Tibial artery (tissue), 4 donors: ENCODE measurements around the gene FAM240A.

Experiments
- DNase-seq, 2 donors: peaks; one replicate each; pipeline ENCODE4 v3.0.0-alpha.2; 2019
- H3K27ac ChIP-seq, 2 donors: fragments of 200-600 bp; sonication (generic) in 1 of 2; 1 replicate in 1 of 2; 2 replicates in 1 of 2; pipeline ENCODE4 v1.5.1; 2018 to 2019; ENCODE audit warnings: mild to moderate bottlenecking in 1 of 2
- H3K27me3 ChIP-seq, 2 donors: fragments of 200-600 bp; sonication (generic) in 1 of 2; one replicate each; pipeline versions ENCODE4 v1.5.1 to v1.6.0; 2016 to 2019
- H3K36me3 ChIP-seq, 3 donors: fragments of 200-600 bp; sonication (generic) in 2 of 3; one replicate each; pipeline ENCODE4 v1.5.1; 2016 to 2019; ENCODE audit warnings: mild to moderate bottlenecking in 2 of 3
- H3K4me1 ChIP-seq, 4 donors: fragments of 200-600 bp; sonication (generic) in 2 of 4; 1 replicate in 3 of 4; 2 replicates in 1 of 4; pipeline ENCODE4 v1.5.1; 2016 to 2019
- H3K4me3 ChIP-seq, 2 donors: fragments of 200-600 bp; sonication (generic) in 1 of 2; 1 replicate in 1 of 2; 2 replicates in 1 of 2; pipeline ENCODE4 v1.5.1; 2018 to 2019; ENCODE audit warnings: mild to moderate bottlenecking in 2 of 2
- H3K9me3 ChIP-seq, 3 donors: fragments of 200-600 bp; sonication (generic) in 1 of 3; one replicate each; pipeline ENCODE4 v1.5.1; 2016 to 2019
- intact Hi-C: fragments of 100-400 bp; cut with DNase I; formaldehyde crosslinking; loops from one replicate; pipeline ENCODE4 v1.15.0; 2023; ENCODE audit warnings: low total_unique reads
- TF ChIP-seq, protein P1 (sequence below), 2 experiments: fragments of 200-600 bp in 1 of 2; fragments of 450-650 bp in 1 of 2; IDR thresholded peaks; one replicate each; pipeline ENCODE4 v1.5.1; 2017 to 2019; ENCODE audit warnings: antibody characterized with exemption in 2 of 2, mild to moderate bottlenecking in 1 of 2, moderate library complexity in 1 of 2

The FAM240A gene

DNA sequence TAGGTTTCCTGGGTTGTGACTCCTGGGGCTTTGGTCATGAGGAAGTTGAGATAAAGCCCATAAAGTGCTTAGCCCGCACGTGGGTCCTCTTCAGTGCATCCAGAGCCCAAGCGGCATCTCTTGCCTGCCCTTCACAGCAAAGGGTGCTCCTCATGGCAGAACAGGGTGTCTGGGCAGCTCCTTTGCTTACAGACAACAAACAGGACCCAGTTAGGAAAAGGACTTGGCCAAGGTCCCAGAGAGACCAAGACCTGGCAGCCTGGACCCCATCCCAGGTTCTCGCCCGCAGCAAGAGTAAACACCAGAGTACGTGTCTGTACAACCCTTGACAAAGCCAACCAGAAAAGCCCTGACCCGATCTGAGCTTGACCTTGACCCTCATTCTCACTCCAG lies 54.1 kb downstream of the FAM240A start:
- no peak for DNase-seq
- Histone ChIP-seq H3K27me3 (peaks cover 0 to 12% of the 10 kb centered on the region in 2 donors), H3K4me3 (no peak overlapping the region), H3K36me3 (peaks cover 0 to 7% (median 0%) of the 10 kb centered on the region in 3 donors), H3K9me3 (no peaks in the 10 kb centered on the region), H3K27ac (no peak overlapping the region), H3K4me1 (peaks cover 0 to 13% (median 0%) of the 10 kb centered on the region in 4 donors)
- intact Hi-C loops, result no loop called here
- TF ChIP-seq, protein P1, sequence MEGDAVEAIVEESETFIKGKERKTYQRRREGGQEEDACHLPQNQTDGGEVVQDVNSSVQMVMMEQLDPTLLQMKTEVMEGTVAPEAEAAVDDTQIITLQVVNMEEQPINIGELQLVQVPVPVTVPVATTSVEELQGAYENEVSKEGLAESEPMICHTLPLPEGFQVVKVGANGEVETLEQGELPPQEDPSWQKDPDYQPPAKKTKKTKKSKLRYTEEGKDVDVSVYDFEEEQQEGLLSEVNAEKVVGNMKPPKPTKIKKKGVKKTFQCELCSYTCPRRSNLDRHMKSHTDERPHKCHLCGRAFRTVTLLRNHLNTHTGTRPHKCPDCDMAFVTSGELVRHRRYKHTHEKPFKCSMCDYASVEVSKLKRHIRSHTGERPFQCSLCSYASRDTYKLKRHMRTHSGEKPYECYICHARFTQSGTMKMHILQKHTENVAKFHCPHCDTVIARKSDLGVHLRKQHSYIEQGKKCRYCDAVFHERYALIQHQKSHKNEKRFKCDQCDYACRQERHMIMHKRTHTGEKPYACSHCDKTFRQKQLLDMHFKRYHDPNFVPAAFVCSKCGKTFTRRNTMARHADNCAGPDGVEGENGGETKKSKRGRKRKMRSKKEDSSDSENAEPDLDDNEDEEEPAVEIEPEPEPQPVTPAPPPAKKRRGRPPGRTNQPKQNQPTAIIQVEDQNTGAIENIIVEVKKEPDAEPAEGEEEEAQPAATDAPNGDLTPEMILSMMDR (IDR thresholded peaks at IDR 0.05), result no peak

DNA sequence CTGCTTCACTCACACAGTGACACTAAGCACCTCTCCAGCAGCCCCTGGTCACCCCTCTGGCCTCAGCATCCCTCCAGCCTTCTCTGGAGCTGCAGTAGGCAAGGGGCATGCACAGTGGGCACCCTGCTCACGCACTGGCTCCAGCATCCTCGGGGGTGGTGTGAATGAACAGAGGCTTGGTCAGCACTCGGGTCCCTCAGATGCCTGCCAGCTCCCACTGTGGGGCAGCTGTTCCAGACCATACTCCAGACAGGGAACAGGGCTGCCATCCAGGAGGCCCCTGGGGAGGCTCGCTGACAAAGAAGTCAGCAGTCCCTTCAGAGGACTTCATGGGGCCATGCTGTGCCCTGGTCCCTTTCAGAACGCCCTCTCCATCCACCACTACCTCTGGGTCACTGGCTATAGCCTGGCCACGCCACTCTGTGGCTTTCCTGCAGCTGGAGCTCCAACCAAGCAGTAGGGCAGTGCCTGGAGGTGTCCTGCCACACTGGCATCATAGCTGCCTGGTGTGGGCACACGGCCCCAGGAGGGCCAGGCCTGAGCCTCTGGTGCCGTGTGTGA lies 54.8 kb downstream of the FAM240A start:
- intact Hi-C loops, result no loop called here
- DNase-seq, result peak; percentile 17 to 58

DNA sequence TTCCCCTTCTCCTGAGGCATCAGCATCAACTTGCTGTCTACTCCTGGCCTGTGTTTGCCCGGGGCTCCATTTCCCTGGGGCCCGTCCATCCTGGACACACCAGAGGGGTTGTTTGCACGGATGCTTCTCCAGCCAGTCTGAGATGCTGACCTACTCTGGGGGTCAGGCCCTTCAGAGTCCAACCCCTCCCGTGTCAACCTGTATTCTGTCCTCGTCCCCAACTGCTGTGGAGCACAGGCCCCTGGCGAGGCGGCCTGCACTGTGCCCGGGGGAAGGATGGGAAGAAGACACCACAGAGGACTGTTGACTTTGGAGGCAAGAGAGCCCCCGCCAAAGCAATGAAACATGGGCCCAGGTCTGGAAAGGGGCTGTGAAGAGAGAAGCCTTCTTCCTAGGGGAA lies 55.3 kb downstream of the FAM240A start:
- H3K27ac ChIP-seq, result no peak overlapping the region
- peak; percentile 9 to 52 for DNase-seq
- H3K4me1 ChIP-seq, result peaks cover 0 to 7% (median 0%) of the 10 kb centered on the region in 4 donors
- peaks cover 0 to 20% (median 0%) of the 10 kb centered on the region in 3 donors for H3K36me3 ChIP-seq
- H3K27me3 ChIP-seq, result peaks cover 0 to 6% of the 10 kb centered on the region in 2 donors
- intact Hi-C loops, result no loop called here
- no peak overlapping the region for H3K4me3 ChIP-seq
- H3K9me3 ChIP-seq, result no peaks in the 10 kb centered on the region
- TF ChIP-seq, protein P1 (IDR thresholded peaks at IDR 0.05), result no peak

More for the DNA sequence above, 54.8 kb downstream of the FAM240A start:
- H3K36me3 ChIP-seq, result peaks cover 0 to 14% (median 0%) of the 10 kb centered on the region in 3 donors
- H3K27me3 ChIP-seq, result peaks cover 0 to 8% of the 10 kb centered on the region in 2 donors
- H3K4me3 ChIP-seq, result no peak overlapping the region
- no peak overlapping the region for H3K27ac ChIP-seq
- H3K4me1 ChIP-seq, result peaks cover 0 to 10% (median 0%) of the 10 kb centered on the region in 4 donors
- TF ChIP-seq, protein P1 (IDR thresholded peaks at IDR 0.05), result no peak
- H3K9me3 ChIP-seq, result no peaks in the 10 kb centered on the region

DNA sequence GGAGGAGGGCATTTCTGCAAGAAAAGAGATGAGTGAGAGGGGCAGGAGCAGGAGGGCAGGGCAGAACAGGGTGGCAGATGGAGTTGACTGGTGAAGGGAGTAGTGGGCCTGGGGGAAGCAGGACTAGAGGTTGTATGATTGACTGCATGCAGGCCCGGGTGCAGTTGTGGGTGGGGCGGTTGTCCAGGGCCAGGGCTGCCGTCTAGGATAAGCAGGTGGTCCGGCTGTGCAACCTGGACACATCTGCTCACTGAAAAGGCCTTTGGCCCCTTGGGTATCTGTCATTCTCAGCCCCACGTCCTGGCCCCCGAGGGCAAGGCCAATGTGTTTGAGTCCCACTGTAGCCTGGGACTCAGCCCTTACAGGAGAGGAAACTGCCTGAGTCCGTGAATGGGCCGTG lies 55.8 kb downstream of the FAM240A start:
- TF ChIP-seq, protein P1 (IDR thresholded peaks at IDR 0.05), result no peak
- peaks cover 0 to 5% of the 10 kb centered on the region in 2 donors for H3K27me3 ChIP-seq
- peaks cover 0 to 3% (median 0%) of the 10 kb centered on the region in 4 donors for H3K4me1 ChIP-seq
- no peak overlapping the region for H3K4me3 ChIP-seq
- H3K9me3 ChIP-seq, result no peaks in the 10 kb centered on the region
- DNase-seq, result peak in 1 of 2 donors; percentile 58
- intact Hi-C loops, result no loop called here
- H3K36me3 ChIP-seq, result peaks cover 0 to 24% (median 0%) of the 10 kb centered on the region in 3 donors
- no peak overlapping the region for H3K27ac ChIP-seq

DNA sequence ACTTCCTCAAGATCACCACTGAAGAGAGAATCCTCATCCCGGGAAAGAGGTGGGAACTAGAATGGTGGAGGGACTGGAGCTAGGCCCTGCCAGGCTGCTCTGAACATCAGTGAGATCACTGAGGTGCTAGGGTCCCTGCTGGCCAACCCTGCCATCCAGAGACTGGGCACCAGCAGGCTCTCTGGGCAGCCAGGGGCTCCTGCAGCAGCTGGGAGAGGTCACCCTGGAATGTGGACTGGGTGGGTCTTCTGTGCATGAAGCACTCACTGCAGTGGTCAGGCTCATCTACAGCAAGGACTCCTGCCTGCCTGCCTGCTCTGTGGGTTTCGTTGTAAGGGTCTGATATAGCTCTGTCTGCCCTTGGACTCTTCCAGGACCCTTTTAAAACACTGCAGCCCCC lies 56.3 kb downstream of the FAM240A start:
- Histone ChIP-seq H3K4me3 (no peak overlapping the region), H3K36me3 (peaks cover 2 to 29% (median 4%) of the 10 kb centered on the region in 3 donors), H3K9me3 (no peaks in the 10 kb centered on the region), H3K27ac (no peak overlapping the region), H3K4me1 (no peaks in the 10 kb centered on the region), H3K27me3 (peaks cover 0 to 3% of the 10 kb centered on the region in 2 donors)
- intact Hi-C loops, result no loop called here
- TF ChIP-seq, protein P1 (IDR thresholded peaks at IDR 0.05), result no peak
- peak; percentile 9 to 38 for DNase-seq
